B cell (primary cell): Measurements from ENCODE around the gene HIPK4.

Experiments
- EZH2 ChIP-seq: IDR thresholded peaks from 2 replicates; pipeline ENCODE4 v1.6.1; 2012; ENCODE audit warnings: borderline replicate concordance, low read depth, mild to moderate bottlenecking, moderate library complexity, low read length; ENCODE audit not compliant: insufficient read depth, poor library complexity, severe bottlenecking
- TF ChIP-seq, protein P1 (sequence below): fragments of 200-600 bp; IDR thresholded peaks from one replicate; pipeline ENCODE4 v1.8.0; 2022; ENCODE audit warnings: antibody characterized with exemption, mild to moderate bottlenecking

DNA sequence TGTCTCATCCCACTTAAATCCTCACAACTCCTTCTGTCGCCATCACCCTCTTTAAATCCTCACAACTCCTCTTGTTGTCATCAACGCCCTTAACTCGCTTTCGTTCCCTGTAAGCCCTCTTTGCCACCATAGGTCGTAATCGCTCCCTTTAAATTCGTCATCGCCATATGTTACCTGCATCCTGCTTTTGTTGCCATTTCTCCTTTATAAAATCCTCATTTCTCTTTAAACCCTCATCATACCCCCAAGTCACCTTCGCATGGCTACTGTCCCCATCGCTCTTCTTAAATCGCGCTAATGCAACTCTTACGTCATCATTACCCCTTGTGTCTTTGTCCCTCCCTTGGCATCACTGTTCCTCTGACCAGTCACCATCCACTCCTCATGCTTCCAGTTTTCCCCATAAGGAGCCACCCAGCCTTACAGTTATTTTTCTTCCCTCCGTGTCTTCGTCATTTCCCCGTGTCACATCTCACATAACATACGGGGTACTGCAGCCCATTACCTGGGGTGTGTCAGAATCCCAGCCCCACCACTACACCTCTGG, 40.9 kb downstream of the HIPK4 start:
- TF ChIP-seq, protein P1, sequence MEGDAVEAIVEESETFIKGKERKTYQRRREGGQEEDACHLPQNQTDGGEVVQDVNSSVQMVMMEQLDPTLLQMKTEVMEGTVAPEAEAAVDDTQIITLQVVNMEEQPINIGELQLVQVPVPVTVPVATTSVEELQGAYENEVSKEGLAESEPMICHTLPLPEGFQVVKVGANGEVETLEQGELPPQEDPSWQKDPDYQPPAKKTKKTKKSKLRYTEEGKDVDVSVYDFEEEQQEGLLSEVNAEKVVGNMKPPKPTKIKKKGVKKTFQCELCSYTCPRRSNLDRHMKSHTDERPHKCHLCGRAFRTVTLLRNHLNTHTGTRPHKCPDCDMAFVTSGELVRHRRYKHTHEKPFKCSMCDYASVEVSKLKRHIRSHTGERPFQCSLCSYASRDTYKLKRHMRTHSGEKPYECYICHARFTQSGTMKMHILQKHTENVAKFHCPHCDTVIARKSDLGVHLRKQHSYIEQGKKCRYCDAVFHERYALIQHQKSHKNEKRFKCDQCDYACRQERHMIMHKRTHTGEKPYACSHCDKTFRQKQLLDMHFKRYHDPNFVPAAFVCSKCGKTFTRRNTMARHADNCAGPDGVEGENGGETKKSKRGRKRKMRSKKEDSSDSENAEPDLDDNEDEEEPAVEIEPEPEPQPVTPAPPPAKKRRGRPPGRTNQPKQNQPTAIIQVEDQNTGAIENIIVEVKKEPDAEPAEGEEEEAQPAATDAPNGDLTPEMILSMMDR = no peak
- no peak for TF ChIP-seq EZH2
